ENCODE measurements around the gene APOBEC3A.

APOBEC3A gene

DNA sequence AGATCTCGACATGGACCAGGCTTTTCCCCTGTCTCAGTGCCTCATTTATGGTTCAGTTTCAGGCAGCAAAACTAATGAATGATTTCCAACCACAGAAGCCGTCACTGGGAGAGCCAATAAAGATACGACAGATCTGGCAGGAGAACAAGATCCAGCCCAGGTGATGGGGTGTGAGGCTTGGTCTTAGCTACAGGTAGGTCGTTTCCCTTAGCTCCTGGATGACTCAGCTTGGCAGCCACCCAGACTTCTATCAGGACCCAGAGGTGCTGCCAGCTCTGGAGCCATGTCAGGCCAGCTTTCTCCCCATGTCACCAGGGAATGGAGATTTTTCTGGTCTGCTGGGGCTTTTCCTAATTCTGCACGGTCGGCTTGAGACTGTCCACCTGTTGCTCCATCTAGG is 36.3 kb upstream of the APOBEC3A start:
- TF ChIP-seq, protein P1, sequence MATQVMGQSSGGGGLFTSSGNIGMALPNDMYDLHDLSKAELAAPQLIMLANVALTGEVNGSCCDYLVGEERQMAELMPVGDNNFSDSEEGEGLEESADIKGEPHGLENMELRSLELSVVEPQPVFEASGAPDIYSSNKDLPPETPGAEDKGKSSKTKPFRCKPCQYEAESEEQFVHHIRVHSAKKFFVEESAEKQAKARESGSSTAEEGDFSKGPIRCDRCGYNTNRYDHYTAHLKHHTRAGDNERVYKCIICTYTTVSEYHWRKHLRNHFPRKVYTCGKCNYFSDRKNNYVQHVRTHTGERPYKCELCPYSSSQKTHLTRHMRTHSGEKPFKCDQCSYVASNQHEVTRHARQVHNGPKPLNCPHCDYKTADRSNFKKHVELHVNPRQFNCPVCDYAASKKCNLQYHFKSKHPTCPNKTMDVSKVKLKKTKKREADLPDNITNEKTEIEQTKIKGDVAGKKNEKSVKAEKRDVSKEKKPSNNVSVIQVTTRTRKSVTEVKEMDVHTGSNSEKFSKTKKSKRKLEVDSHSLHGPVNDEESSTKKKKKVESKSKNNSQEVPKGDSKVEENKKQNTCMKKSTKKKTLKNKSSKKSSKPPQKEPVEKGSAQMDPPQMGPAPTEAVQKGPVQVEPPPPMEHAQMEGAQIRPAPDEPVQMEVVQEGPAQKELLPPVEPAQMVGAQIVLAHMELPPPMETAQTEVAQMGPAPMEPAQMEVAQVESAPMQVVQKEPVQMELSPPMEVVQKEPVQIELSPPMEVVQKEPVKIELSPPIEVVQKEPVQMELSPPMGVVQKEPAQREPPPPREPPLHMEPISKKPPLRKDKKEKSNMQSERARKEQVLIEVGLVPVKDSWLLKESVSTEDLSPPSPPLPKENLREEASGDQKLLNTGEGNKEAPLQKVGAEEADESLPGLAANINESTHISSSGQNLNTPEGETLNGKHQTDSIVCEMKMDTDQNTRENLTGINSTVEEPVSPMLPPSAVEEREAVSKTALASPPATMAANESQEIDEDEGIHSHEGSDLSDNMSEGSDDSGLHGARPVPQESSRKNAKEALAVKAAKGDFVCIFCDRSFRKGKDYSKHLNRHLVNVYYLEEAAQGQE (IDR thresholded peaks at IDR 0.05; ENCODE audit: insufficient read depth in 1 of 2, low read depth in 2 of 2, low read length in 2 of 2), result no peak
- no peak for TF ChIP-seq SIN3A (IDR thresholded peaks at IDR 0.05; ENCODE audit: borderline replicate concordance, insufficient read depth, low read length)
- TF ChIP-seq FOXP2 (optimal IDR thresholded peaks at IDR 0.05; ENCODE audit: borderline replicate concordance, extremely low read depth, extremely low read length, insufficient read depth), result no peak
- no peak for TF ChIP-seq POLR2AphosphoS5 (IDR thresholded peaks at IDR 0.05; ENCODE audit: low read depth, low read length)
- TF ChIP-seq TAF1 (IDR thresholded peaks at IDR 0.05; ENCODE audit: borderline replicate concordance, insufficient read depth, low read length), result no peak

DNA sequence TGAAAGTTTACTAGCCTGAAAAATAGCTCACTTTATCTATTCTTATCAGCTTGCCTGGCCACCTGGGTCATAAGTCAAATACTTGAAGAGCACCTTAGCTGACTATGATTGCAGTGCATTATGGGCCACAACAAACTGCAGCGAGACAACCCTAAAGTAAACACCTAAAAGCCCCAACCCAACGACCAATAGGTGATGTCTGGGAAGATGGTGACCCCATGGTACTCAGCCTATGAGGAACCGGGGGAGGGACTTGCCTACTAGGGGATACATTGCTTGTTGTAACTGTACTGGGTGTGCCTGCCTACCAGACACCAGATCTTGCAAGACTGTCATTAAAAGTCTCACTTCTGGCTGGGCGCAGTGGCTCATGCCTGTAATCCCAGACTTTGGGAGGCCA is 35.6 kb upstream of the APOBEC3A start:
- TF ChIP-seq, protein P1 (IDR thresholded peaks at IDR 0.05; ENCODE audit: insufficient read depth in 1 of 2, low read depth in 2 of 2, low read length in 2 of 2), result no peak
- TF ChIP-seq TAF1 (IDR thresholded peaks at IDR 0.05; ENCODE audit: borderline replicate concordance, insufficient read depth, low read length) (no peak), SIN3A (IDR thresholded peaks at IDR 0.05; ENCODE audit: borderline replicate concordance, insufficient read depth, low read length) (no peak), POLR2AphosphoS5 (IDR thresholded peaks at IDR 0.05; ENCODE audit: low read depth, low read length) (no peak), FOXP2 (optimal IDR thresholded peaks at IDR 0.05; ENCODE audit: borderline replicate concordance, extremely low read depth, extremely low read length, insufficient read depth) (no peak)

DNA sequence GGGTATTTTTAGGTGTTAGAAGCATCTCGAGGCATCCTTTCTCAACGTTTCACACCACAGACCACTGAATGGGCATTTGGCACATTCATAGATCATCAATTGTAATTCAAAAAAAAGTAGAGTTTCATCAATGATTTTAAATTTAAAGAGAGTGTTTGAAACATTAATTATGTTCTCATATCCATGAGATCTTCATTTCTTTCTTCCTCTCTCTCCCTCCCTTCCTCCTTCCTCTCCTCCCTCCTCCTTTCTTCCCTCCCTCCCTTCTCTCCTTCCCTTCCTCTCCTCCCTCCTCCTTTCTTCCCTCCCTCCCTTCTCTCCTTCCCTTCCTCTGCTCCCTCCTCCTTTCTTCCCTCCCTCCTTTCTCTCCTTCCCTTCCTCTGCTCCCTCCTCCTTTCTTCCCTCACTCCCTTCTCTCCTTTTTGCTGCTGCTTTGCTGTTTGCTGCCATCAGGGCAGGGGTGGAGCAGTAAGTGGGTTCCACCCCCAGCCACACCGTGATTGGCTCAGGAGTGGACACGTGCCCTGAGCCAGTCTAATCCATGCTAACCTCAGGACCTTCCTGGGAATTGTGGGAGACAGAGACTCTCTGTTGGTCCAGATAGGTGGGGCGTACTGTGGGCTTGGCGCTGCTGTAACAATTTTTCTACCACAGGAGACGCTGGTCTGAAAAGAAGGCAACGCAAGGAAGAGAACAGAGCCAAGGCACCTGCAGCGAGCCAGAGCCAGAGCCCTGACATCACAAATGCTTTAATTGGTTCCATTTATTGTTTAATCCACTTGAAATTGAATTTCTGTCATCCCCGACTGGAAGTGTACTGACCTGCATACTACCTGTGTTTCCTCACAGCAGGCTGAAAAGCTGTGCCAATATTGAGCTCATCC is 33.7 kb upstream of the APOBEC3A start:
- TF ChIP-seq TAF1 (IDR thresholded peaks at IDR 0.05; ENCODE audit: borderline replicate concordance, insufficient read depth, low read length) (peak; percentile 15; the same call in 1 of the 2 replicates), POLR2AphosphoS5 (IDR thresholded peaks at IDR 0.05; ENCODE audit: low read depth, low read length) (peak; percentile 73), FOXP2 (optimal IDR thresholded peaks at IDR 0.05; ENCODE audit: borderline replicate concordance, extremely low read depth, extremely low read length, insufficient read depth) (no peak)

DNA sequence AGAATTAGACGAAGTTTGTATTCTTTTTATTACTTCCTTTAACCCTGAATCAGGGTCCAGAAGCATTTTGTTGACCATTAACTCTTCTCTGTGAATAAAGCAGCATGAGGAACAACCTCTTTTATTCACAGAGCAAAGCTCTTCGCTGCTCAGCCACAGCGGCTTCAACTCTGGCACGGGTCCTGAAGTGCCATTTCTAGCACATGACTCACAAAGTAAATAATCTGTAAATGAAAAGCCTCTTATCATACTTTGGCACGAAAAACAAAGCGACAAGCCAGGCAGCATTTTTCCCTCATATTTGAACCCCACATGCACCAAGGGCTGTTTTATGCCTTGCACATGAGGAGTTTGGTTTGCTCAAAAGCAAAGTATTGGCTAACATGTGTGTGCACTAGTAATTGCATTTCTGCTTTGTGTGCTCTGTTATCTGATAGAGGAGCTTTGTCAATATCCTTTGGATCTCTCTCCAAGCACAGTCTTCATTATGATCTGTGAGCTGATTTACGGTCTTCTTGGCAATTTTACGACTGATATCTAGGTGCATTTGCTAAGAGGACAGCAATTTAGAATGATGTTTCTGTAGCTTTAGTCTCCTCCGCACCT is 33.0 kb upstream of the APOBEC3A start:
- TF ChIP-seq TAF1 (IDR thresholded peaks at IDR 0.05; ENCODE audit: borderline replicate concordance, insufficient read depth, low read length) (no peak), SIN3A (IDR thresholded peaks at IDR 0.05; ENCODE audit: borderline replicate concordance, insufficient read depth, low read length) (0 out of 2 replicates have a peak, but pooled peaks have one; percentile 32), FOXP2 (optimal IDR thresholded peaks at IDR 0.05; ENCODE audit: borderline replicate concordance, extremely low read depth, extremely low read length, insufficient read depth) (no peak), POLR2AphosphoS5 (IDR thresholded peaks at IDR 0.05; ENCODE audit: low read depth, low read length) (no peak)
- TF ChIP-seq, protein P1 (IDR thresholded peaks at IDR 0.05; ENCODE audit: insufficient read depth in 1 of 2, low read depth in 2 of 2, low read length in 2 of 2), result no peak

DNA sequence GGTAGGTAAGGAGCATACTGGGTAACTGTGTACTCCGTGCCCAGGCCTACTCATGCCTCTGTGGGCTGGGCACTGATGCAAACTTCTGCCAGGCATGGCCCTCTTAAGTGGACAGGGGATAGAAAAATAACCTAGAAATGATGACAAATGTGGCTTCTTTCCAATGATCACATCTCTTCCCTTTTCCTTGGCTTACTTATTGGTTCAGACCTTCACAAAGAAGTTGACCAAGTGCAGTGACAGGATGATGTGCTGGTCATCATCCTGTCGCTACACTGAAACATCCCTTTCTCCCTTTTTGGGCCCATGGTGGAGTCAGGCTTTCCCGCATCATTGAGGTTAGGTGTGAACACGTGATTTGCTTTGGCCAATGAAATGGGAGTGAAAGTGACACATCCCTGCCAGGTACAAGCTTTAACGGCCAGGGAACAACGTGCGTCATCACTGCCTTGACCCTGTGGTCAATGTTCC is 31.8 kb upstream of the APOBEC3A start:
- no peak for TF ChIP-seq TAF1 (IDR thresholded peaks at IDR 0.05; ENCODE audit: borderline replicate concordance, insufficient read depth, low read length)
- no peak for TF ChIP-seq POLR2AphosphoS5 (IDR thresholded peaks at IDR 0.05; ENCODE audit: low read depth, low read length)
- no peak for TF ChIP-seq SIN3A (IDR thresholded peaks at IDR 0.05; ENCODE audit: borderline replicate concordance, insufficient read depth, low read length)
- TF ChIP-seq FOXP2 (optimal IDR thresholded peaks at IDR 0.05; ENCODE audit: borderline replicate concordance, extremely low read depth, extremely low read length, insufficient read depth), result no peak
- TF ChIP-seq, protein P1 (IDR thresholded peaks at IDR 0.05; ENCODE audit: insufficient read depth in 1 of 2, low read depth in 2 of 2, low read length in 2 of 2), result no peak
